CD4-positive, alpha-beta T cell treated with Interleukin-15 for 4 hours (primary cell): ENCODE measurements around the gene GTF2A2.

ENCODE experiments used
- DNase-seq: peaks from one replicate; pipeline ENCODE4 v3.0.0-alpha.2; 2020; ENCODE audit warnings: low spot score

Gene GTF2A2

DNA sequence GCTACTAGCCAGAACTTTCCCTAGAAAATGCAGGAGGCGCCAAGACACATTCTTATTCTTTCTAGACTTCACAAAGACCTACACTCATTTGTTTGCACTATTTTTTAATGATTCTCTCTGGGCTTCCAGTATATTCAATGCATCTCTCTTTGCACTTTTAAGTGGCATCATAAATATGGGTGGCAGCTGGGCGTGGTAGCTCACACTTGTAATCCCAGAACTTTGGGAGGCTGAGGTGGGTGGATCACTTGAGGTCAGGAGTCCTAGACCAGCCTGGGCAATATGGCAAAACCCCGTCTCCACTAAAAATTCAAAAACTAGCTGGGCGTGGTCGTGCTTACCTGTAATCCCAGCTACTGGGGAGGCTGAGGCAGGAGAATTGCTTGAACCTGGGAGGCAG lies 51.3 kb downstream of the GTF2A2 start:
- DNase-seq, result no peak

DNA sequence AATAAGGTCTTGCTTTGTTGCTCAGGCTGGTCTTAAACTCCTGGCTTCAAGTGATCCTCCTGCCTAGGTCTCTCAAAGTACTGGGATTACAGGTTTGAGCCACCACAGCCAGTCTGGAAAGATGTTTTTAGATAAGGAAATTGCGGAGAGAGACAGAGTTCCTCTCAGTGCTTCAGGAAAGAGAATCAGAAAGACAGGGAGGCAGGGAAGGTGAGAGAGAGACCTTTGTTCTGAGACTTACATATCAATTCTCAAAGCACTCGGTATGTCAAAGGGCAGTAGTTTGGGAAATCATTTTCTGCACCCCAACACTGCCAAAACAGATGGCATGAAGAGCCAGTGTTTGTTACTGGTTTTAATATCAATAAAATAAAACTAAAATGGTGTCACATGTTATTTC lies 58.9 kb downstream of the GTF2A2 start:
- DNase-seq, result no peak

GRCh38 chr15:59596640-59597039 lies 60.7 kb downstream of the GTF2A2 start:
- DNase-seq, result no peak

GRCh38 chr15:59595434-59595915 lies 61.8 kb downstream of the GTF2A2 start:
- no peak for DNase-seq

- no peak for DNase-seq
These were observed 62.3 kb downstream of the GTF2A2 start for GRCh38 chr15:59594991-59595390.

DNA sequence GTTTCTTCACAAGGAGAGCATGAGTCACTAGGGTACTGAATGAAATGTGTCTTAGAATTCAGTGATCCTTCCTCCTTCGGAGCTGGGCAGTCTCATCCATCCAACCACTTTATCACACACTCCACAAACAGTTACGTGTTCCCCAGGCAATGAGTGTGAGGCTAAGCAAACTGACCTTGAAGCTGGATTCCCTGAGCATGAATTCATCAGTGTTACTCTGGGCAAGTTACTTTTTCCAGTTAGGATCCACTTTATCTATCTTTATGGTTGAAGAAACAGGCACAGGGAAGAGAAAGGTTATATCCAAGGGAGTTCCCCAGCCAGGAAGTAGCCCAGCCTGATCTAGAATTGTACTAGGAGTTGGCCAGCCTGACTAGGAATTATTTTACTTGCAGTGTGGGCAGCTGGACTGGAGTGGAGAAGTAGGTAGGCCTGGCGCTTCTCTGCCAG lies 62.8 kb downstream of the GTF2A2 start:
- DNase-seq, result no peak

- no peak for DNase-seq
These were observed 66.0 kb downstream of the GTF2A2 start for GRCh38 chr15:59591356-59591755.

DNA sequence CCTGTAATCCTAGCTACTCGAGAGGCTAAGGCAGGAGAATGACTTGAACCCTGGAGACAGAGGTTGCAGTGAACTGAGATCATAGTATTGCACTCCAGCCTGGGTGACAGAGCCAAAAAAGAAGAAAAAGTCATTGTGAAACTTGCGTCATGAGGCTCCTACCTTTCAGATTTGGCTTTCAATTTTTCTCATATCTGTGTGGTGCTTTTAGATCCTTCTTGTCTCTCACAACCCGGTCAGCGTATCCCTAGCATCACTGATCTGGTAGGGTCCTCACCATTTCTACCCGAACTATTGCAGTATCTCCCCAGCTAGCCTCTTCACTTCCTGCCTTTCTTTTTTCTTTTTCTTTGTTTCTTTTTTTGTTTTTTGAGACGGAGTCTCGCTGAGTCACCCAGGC lies 67.3 kb downstream of the GTF2A2 start:
- DNase-seq, result no peak
